Mononuclear cell (primary cell): ENCODE results near the gene SPAG16. TPM values are rescaled to one million over a fixed set of nuclear protein-coding genes. Genes with fewer than 3 reads are reported as not detected.
"Not testable (repeated sequence)": the region's sequence is repeated elsewhere in the genome, so short reads cannot be mapped to it uniquely, and the experiment has no call there.

Experiments
- H3K27me3 ChIP-seq: 2 replicates; pipeline ENCODE4 v1.6.0; 2011; ENCODE audit warnings: low read length, control low read depth; ENCODE audit not compliant: insufficient read depth
- H3K4me1 ChIP-seq: 2 replicates; pipeline ENCODE4 v1.5.1; 2011; ENCODE audit warnings: mild to moderate bottlenecking, low read length, control low read depth; ENCODE audit not compliant: insufficient read depth
- H3K4me3 ChIP-seq: 2 replicates; pipeline ENCODE4 v1.5.1; 2011; ENCODE audit warnings: mild to moderate bottlenecking, low read length, moderate library complexity
- H3K9me3 ChIP-seq: 2 replicates; pipeline ENCODE4 v1.5.1; 2011; ENCODE audit warnings: low read depth, mild to moderate bottlenecking, control low read depth, low read length
- total RNA-seq: library from RNA; depleted of rRNA; stranded (reverse); fragments of >200 nt; gene quantifications from one replicate; pipeline ENCODE4 v1.2.3, GENCODE V29; 2012

SPAG16 gene
- total RNA-seq, 1 donor: 9.8 TPM

DNA sequence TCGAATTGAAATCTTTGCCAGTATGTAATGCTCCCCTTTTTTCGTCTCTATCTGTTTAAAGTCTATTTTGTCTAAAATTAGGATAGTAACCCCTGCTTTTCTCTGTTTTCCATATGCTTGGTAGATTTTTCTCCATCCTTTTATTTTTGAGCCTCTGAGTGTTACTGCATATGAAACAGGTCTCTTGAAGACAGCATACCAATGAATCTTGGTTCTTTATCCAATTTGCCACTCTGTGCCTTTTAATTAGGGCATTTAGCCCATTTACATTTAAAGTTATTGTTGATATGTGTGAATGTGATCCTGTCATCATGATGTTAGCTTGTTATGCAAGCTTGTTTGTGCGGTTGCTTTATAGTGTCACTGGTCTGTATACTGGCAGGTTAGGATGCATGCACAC, 635.8 kb downstream of the SPAG16 start:
- Histone ChIP-seq H3K4me3 (no peak overlapping the region), H3K27me3 (no peaks in the 10 kb centered on the region)

GRCh38 chr2:213923543-213923942, 639.3 kb downstream of the SPAG16 start:
- peaks cover 18% of the 10 kb centered on the region for H3K9me3 ChIP-seq

More for the DNA sequence above, 635.8 kb downstream of the SPAG16 start:
- no peaks in the 10 kb centered on the region for H3K4me1 ChIP-seq
- peaks cover 18% of the 10 kb centered on the region for H3K9me3 ChIP-seq

GRCh38 chr2:213934560-213934959, 650.3 kb downstream of the SPAG16 start:
- H3K4me3 ChIP-seq: no peak overlapping the region

More at GRCh38 chr2:213923543-213923942, 639.3 kb downstream of the SPAG16 start:
- H3K4me1 ChIP-seq: no peaks in the 10 kb centered on the region
- H3K27me3 ChIP-seq: no peaks in the 10 kb centered on the region
- no peak overlapping the region for H3K4me3 ChIP-seq

GRCh38 chr2:213958086-213958485, 673.8 kb downstream of the SPAG16 start:
- Histone ChIP-seq H3K4me1 (no peaks in the 10 kb centered on the region), H3K4me3 (no peak overlapping the region), H3K9me3 (no peaks in the 10 kb centered on the region), H3K27me3 (no peaks in the 10 kb centered on the region)

More at GRCh38 chr2:213934560-213934959, 650.3 kb downstream of the SPAG16 start:
- Histone ChIP-seq H3K4me1 (no peaks in the 10 kb centered on the region), H3K27me3 (no peaks in the 10 kb centered on the region), H3K9me3 (no peaks in the 10 kb centered on the region)

GRCh38 chr2:213959589-213959988, 675.3 kb downstream of the SPAG16 start:
- Histone ChIP-seq H3K4me1 (no peaks in the 10 kb centered on the region), H3K4me3 (no peak overlapping the region), H3K27me3 (no peaks in the 10 kb centered on the region), H3K9me3 (no peaks in the 10 kb centered on the region)

- Histone ChIP-seq H3K4me3 (no peak overlapping the region), H3K4me1 (no peaks in the 10 kb centered on the region), H3K27me3 (no peaks in the 10 kb centered on the region), H3K9me3 (no peaks in the 10 kb centered on the region)
These were observed 687.3 kb downstream of the SPAG16 start for GRCh38 chr2:213971536-213971935.

GRCh38 chr2:213980883-213981282, 696.6 kb downstream of the SPAG16 start:
- Histone ChIP-seq H3K9me3 (peaks cover 6% of the 10 kb centered on the region), H3K27me3 (no peaks in the 10 kb centered on the region), H3K4me1 (no peaks in the 10 kb centered on the region), H3K4me3 (no peak overlapping the region)

DNA sequence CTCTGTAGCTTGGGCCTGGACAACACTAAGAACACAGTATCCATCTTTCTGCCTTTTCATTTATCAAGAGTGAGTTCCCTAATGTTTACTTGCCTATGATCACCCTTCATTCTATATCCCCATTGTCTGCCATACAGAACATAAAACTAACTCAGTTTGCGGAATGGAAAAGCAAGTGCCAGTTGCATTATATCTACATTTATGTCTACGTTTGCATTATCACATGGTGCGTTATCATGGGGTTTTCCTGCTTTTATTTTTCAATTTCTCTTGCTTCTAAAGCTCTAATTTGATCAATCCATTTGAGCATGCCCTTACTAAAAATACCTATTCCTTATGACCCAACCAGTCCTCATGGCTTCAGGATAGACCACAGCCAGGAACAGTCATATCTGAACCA, 704.9 kb downstream of the SPAG16 start:
- no peak overlapping the region for H3K4me3 ChIP-seq
- no peaks in the 10 kb centered on the region for H3K4me1 ChIP-seq
- no peaks in the 10 kb centered on the region for H3K9me3 ChIP-seq
- H3K27me3 ChIP-seq: no peaks in the 10 kb centered on the region

DNA sequence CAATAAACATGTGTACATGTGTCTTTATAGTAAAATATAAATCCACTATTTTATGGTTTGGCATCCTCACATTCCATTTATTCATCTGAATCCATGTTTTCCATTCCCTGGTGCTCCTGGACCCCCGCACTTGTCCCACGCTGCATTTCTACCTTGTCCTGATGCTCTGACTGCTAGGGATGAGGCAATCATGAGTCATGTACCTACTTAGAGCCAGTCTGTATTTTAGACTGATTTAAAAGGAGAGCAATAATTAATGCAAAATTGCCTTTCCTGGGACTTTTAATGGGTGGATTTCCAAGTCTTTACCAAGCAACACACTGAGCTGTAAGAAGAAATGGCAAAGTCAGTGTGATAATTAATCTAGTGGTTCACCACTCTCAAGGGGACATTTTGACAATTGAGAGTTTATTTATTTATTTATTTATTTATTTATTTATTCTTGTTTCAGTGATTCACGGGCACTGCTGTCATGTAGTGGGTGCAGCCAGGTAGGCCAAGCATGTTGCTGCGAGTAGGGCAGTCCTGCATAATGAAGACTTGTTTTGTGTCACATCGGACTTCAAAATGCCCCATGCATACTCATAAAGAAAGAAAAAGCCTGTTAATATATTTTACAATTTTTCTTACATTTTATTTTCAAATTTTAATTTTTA, 707.3 kb downstream of the SPAG16 start:
- H3K4me1 ChIP-seq: no peaks in the 10 kb centered on the region
- H3K27me3 ChIP-seq: no peaks in the 10 kb centered on the region
- H3K9me3 ChIP-seq: no peaks in the 10 kb centered on the region
- H3K4me3 ChIP-seq: no peak overlapping the region

- Histone ChIP-seq H3K9me3 (no peaks in the 10 kb centered on the region), H3K4me3 (no peak overlapping the region), H3K27me3 (no peaks in the 10 kb centered on the region), H3K4me1 (no peaks in the 10 kb centered on the region)
These were observed 711.3 kb downstream of the SPAG16 start for GRCh38 chr2:213995400-213996105.

GRCh38 chr2:213998976-213999375, 714.7 kb downstream of the SPAG16 start:
- H3K27me3 ChIP-seq, H3K4me3 ChIP-seq, H3K4me1 ChIP-seq, H3K9me3 ChIP-seq: not testable (repeated sequence)

DNA sequence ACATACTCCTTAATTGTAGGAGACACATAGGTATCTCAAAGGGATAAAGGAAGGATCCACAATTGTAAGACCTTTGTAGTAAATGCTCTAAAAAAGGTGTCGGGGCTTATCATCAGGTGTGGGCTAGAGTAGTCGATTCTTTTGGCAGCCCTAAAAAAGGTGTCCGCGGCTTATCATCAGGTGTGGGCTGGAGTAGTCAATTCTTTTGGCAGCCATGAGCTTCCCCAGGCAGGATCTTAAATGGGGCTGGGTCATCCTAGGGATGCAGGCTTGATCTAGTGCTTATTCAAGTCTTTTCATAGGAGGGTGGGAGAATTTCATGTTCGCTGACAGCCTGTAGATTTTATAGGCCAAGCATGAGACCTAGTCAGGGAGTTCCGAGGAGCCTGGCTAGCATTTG, 720.2 kb downstream of the SPAG16 start:
- Histone ChIP-seq H3K9me3 (no peaks in the 10 kb centered on the region), H3K4me1 (no peaks in the 10 kb centered on the region), H3K27me3 (no peaks in the 10 kb centered on the region), H3K4me3 (no peak overlapping the region)

DNA sequence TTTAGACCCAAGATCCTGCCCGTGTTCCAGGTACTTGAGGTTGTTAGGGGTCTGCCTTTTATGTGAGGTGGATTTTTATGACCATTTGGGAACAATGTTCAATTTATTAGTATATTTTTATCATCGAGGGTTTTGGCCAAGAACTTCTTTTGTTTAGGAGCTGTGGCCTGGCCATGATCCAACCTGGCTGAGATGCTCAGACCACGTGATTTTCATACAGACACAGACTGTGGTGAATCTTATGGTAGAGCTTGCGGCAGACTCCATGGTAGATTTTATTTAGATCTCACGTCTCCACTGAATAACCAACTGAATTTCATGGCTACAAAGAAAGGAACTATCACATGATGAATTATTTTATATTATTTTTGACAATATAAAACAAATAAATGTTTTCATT, 721.1 kb downstream of the SPAG16 start:
- H3K4me3 ChIP-seq: no peak overlapping the region
- H3K27me3 ChIP-seq: no peaks in the 10 kb centered on the region
- H3K9me3 ChIP-seq: no peaks in the 10 kb centered on the region
- H3K4me1 ChIP-seq: no peaks in the 10 kb centered on the region

GRCh38 chr2:214006601-214007000, 722.3 kb downstream of the SPAG16 start:
- H3K27me3 ChIP-seq: no peaks in the 10 kb centered on the region

DNA sequence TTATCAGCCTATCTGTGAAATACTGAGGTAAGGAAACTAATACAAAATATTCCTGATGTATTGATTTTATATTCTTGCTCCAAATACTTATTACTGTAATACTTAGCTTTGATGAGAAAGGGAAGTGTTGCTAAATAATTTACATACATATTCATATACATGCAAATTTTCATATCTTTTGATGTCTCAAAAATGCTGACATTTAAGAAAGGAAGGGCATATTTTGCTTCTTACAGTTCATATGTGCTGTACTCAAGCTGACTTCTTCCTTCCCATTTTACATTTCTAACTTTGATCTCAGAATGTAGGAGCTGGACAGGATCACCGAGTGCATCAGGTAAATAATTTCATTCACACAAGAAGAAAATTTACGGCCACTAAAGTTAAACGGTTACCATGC, 727.4 kb downstream of the SPAG16 start:
- no peaks in the 10 kb centered on the region for H3K4me1 ChIP-seq
- H3K9me3 ChIP-seq: no peaks in the 10 kb centered on the region
- H3K4me3 ChIP-seq: no peak overlapping the region
- H3K27me3 ChIP-seq: no peaks in the 10 kb centered on the region

More at GRCh38 chr2:214006601-214007000, 722.3 kb downstream of the SPAG16 start:
- Histone ChIP-seq H3K9me3 (no peaks in the 10 kb centered on the region), H3K4me1 (no peaks in the 10 kb centered on the region), H3K4me3 (no peak overlapping the region)
